Effector memory CD8-positive, alpha-beta T cell (primary cell): ENCODE measurements around the gene NDST1.
"Not testable (repeated sequence)": the region's sequence is repeated elsewhere in the genome, so short reads cannot be mapped to it uniquely, and the experiment has no call there.

ENCODE experiments used
- ATAC-seq: fragments of 150-1000 bp; cut with Tn5 transposase; replicated peaks from 2 replicates; pipeline ENCODE4 v1.10.0; 2021; ENCODE audit warnings: mild to moderate bottlenecking, moderate library complexity
- DNase-seq, 3 experiments: peaks; one replicate each; pipeline ENCODE4 v3.0.0; 2021
- H3K27ac Mint-ChIP-seq, 2 donors: one replicate each; pipeline ENCODE4 v1.8.0; 2022; ENCODE audit warnings: mild to moderate bottlenecking in 2 of 2, mixed read lengths in 2 of 2, moderate library complexity in 2 of 2
- H3K27me3 Mint-ChIP-seq, 2 donors: one replicate each; pipeline ENCODE4 v1.8.0; 2022; ENCODE audit warnings: mixed read lengths in 2 of 2
- H3K36me3 Mint-ChIP-seq: one replicate; pipeline ENCODE4 v1.8.0; 2022; ENCODE audit warnings: mild to moderate bottlenecking, moderate library complexity, mixed read lengths; ENCODE audit not compliant: insufficient read depth
- H3K4me1 Mint-ChIP-seq, 2 donors: one replicate each; pipeline ENCODE4 v1.8.0; 2022; ENCODE audit warnings: low read depth in 2 of 2, mixed read lengths in 2 of 2
- H3K4me3 Mint-ChIP-seq, 2 donors: one replicate each; pipeline ENCODE4 v1.8.0; 2022; ENCODE audit warnings: mild to moderate bottlenecking in 2 of 2, mixed read lengths in 2 of 2, moderate library complexity in 2 of 2
- H3K9me3 Mint-ChIP-seq, 2 donors: one replicate each; pipeline ENCODE4 v1.8.0; 2022; ENCODE audit warnings: mixed read lengths in 2 of 2

NDST1 gene

DNA sequence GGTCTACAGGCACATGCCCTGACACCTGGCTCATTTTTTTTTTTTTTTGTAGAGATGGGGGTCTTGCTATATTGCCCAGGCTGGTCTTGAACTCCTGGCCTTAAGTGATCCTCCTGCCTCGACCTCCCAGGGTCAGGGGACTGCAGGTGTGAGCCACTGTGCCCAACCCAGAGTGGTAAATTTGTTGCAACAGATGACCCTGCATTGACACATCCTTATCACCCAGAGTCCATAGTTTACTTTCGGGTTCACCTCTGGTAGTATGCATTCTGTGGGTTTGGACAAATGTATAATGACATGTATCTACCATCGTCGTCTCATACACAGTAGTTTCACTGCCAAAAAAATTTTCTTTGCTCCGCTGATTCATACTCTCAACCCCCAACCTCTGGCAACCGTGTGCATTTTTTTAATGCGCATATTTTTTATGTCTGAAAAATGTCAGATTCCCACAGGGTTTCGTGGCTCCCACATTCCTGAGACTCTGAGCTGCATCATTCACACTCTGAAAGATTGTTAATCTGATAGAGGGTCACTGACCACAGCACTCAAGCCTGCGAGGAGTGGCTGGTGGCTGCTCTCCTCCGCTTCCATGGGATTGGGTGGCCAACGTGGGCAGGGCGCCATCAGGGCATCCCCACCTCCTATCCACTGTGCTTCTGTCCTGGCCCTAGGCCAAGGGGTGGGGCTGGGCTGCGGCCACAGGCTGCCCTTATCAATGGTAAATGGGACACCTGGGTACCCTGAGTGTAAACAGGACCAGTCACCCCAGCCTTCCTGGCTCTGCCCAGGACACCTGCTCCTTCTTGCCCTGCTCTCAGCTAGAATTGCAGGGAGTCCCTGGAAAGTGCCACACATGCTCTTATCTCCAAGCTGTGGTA, 9.6 kb downstream of the NDST1 start:
- Mint-ChIP-seq H3K27me3 (no peaks in the 10 kb centered on the region), H3K27ac (no peak overlapping the region), H3K36me3 (no peaks in the 10 kb centered on the region), H3K9me3 (no peaks in the 10 kb centered on the region), H3K4me3 (no peak overlapping the region), H3K4me1 (no peaks in the 10 kb centered on the region)
- DNase-seq (no peak), ATAC-seq (no peak)

DNA sequence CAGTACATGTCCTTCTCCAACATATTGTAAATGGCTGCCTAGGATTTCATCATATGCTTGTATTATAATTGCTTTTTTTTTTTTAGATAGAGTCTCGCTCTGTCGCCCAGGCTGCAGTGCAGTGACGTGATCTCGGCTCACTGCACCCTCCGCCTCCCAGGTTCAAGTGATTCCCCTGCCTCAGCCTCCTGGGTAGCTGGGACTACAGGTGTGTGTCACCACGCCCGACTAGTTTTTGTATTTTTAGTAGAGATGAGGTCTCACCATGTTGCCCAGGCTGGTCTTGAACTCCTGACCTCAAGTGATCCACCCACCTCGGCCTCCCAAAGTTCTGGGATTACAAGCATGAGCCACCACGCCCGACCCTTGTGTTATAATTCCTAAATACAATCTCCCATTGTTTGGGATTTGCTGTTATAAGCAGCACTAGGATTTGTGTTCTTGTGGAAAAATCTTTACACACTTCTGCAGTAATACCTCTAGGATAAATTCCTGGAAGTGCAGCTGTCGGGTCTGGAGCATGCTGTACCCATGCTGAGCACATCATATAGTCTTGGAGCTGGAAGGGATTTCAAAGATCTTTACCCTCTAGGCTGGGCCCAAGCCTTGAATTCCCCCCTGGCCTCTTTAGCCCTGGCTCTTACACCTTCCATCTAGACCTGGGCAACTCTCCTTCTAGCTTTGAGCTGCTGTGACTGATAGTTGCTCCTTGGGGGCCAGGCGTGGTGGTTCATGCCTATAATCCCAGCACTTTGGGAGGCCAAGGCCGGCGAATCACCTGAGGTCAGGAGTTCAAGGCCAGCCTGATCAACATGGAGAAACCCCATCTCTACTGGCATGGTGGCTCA, 11.0 kb downstream of the NDST1 start:
- H3K9me3 Mint-ChIP-seq, H3K4me3 Mint-ChIP-seq, H3K27me3 Mint-ChIP-seq, H3K27ac Mint-ChIP-seq, DNase-seq, H3K36me3 Mint-ChIP-seq, ATAC-seq, H3K4me1 Mint-ChIP-seq: not testable (repeated sequence)

DNA sequence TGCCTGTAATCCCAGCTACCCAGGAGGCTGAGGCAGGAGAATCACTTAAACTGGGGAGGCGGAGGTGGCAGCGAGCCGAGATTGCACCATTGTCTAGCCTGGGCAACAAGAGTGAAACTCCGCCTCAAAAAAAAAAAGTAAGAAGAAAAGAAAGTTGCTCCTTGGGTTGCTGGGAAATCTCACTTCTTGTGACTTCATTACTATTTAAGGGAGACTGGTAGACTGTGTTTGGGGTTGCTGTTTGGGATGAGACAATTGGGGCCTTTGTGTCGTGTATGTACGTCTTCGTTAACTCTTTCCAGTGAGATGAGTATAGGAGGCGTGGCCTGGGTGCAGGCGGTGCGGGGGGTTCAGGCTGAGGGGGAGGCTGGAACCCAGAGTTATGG, 11.6 kb downstream of the NDST1 start:
- ATAC-seq, result no peak
- Mint-ChIP-seq H3K4me1 (no peaks in the 10 kb centered on the region), H3K9me3 (no peaks in the 10 kb centered on the region), H3K36me3 (peaks cover 3% of the 10 kb centered on the region), H3K27me3 (no peaks in the 10 kb centered on the region), H3K4me3 (no peak overlapping the region), H3K27ac (no peak overlapping the region)
- no peak for DNase-seq

DNA sequence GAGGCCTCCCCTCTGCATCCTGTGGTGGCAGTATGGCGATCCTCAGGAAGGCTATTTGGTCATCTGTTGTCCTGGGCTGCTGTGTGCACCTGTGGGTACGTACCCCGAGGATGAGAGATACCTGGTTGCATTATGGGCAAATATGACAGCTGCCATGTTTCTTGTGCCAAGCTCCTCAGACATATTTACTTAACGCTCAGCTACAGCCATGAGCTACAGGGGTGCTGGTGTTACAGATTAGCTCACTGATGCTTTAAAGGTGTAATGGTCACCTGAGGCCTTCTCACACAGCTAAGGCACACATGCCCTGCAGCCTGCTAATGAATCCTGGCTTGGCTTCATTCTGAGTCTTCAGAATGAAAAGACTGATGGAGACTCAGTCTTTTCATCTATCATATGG, 12.0 kb downstream of the NDST1 start:
- DNase-seq (no peak), ATAC-seq (no peak)
- no peaks in the 10 kb centered on the region for H3K27me3 Mint-ChIP-seq
- peaks cover 3% of the 10 kb centered on the region for H3K36me3 Mint-ChIP-seq
- no peak overlapping the region for H3K27ac Mint-ChIP-seq
- H3K4me3 Mint-ChIP-seq, result no peak overlapping the region
- H3K4me1 Mint-ChIP-seq, result no peaks in the 10 kb centered on the region
- H3K9me3 Mint-ChIP-seq, result no peaks in the 10 kb centered on the region

DNA sequence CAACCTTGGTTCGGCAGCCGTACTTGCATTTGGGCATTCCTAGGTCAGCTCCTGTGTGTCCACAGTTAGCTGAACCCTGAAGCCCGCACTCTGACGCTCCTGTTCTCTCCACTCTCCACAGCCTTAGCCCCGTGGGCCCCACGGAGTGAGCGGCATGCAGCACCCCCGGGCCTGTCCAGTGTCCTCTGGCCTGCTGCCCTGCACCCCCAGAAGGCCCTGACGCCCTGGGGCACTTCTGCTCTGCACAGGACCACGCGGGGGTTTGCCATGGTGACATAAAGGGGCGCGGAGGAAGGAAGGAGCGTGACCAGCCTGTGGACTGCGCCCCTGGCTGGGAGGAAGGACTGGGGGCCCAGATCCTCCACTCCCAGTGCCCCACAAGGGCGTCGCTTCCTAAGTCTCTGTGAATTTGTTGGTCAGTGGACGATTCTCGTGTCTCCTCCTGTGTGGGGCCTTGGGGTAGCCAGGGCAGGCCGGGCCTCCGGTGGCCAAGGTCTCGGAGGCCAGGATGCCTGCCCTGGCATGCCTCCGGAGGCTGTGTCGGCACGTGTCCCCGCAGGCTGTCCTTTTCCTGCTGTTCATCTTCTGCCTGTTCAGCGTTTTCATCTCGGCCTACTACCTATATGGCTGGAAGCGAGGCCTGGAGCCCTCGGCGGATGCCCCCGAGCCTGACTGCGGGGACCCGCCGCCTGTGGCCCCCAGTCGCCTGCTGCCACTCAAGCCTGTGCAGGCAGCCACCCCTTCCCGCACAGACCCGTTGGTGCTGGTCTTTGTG, 13.0 kb downstream of the NDST1 start:
- no peak for ATAC-seq
- Mint-ChIP-seq H3K4me3 (no peak overlapping the region), H3K27ac (no peak overlapping the region)

DNA sequence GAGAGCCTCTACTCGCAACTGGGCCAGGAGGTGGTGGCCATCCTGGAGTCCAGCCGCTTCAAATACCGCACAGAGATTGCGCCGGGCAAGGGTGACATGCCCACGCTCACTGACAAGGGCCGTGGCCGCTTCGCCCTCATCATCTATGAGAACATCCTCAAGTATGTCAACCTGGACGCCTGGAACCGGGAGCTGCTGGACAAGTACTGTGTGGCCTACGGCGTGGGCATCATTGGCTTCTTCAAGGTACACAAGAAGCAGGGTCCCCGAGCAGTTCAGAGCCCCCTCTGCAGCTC, 13.5 kb downstream of the NDST1 start:
- DNase-seq (no peak), ATAC-seq (no peak)
- peaks cover 0 to under 1% of the 10 kb centered on the region in 2 donors for H3K4me1 Mint-ChIP-seq
- H3K27me3 Mint-ChIP-seq, result no peaks in the 10 kb centered on the region
- no peak overlapping the region for H3K27ac Mint-ChIP-seq
- no peak overlapping the region for H3K4me3 Mint-ChIP-seq
- H3K9me3 Mint-ChIP-seq, result no peaks in the 10 kb centered on the region
- peaks cover 3% of the 10 kb centered on the region for H3K36me3 Mint-ChIP-seq

More for the DNA sequence above, 13.0 kb downstream of the NDST1 start:
- DNase-seq, result no peak
- Mint-ChIP-seq H3K36me3 (peaks cover 3% of the 10 kb centered on the region), H3K9me3 (no peaks in the 10 kb centered on the region), H3K27me3 (no peaks in the 10 kb centered on the region), H3K4me1 (no peaks in the 10 kb centered on the region)

DNA sequence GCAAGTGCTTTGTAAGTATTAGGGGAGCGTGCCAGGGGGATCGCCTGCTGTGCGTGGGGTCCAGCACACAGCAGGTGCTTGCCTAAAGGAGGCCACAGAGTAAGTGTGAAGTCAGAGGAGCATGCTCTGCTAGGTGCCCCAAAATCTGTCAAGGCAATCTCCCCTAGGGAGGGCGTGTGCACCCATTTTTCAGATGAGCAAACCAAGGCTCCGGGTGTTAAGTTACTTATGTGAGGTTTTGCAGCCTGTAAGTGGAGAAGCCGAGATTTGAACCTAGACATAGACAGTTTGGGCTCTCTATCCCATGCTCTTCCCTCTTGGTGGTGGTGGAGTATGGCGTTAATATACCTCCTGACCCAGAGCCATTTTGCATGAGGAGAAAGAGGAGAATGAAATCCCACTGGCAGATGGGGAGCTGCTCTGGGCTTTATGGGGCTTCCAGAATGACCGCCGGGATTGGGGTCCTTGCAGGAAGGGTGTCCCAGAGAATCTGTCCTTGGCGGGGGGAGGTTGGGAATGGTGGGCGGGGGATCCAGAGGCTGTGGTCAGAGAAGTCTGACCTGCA, 14.1 kb downstream of the NDST1 start:
- Mint-ChIP-seq H3K4me1 (peaks cover 4% of the 10 kb centered on the region in 2 donors), H3K9me3 (no peaks in the 10 kb centered on the region), H3K27me3 (no peaks in the 10 kb centered on the region), H3K4me3 (no peak overlapping the region), H3K27ac (no peak overlapping the region), H3K36me3 (peaks cover 3% of the 10 kb centered on the region)
- no peak for DNase-seq
- no peak for ATAC-seq

DNA sequence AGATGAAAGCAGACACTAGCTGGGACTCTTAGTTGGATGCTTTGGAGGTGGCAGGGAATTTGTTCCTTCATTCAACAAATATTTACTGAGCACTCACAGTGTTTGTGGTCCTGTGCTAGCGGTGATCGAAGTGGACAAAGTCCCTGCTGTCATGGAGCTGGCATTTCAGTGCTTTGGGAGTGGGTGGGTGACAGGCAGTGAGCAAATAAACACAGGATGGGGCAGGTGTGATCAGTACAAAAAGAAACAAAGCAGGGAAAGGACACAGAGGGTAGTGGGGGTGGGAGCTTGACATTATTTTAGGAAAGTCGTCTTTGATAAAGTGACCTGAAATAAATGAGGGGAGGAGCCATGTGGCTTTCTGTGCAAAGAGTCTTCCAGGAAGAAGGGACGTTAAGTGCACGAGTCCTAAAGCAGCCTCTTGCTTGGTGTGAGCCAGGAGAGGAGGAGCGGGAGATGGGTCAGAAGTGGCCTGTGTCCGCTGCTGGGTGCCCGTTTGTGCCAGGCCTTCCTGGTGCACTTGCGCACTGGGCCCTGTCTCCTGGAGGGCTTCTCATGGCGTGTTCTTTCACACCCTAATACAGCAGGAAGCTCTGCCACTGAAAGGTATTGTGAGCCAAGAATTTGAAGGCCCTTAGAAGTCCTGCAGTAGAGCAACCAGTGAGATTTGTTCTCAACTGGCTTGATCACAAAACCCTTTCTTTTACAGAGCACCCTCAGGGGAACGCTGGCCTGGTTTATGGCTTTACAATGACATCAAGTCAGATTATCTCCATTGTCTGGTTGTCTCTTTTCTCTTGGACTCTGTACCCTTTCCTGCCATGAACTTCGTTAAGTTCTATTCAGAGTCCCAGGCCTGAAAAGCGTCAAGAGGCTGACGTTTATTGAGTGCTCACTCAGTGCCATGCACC, 14.8 kb downstream of the NDST1 start:
- Mint-ChIP-seq H3K9me3 (no peaks in the 10 kb centered on the region), H3K36me3 (peaks cover 3% of the 10 kb centered on the region), H3K4me1 (peaks cover 9 to 10% of the 10 kb centered on the region in 2 donors), H3K27me3 (no peaks in the 10 kb centered on the region), H3K27ac (no peak overlapping the region), H3K4me3 (no peak overlapping the region)
- ATAC-seq (no peak), DNase-seq (no peak)

DNA sequence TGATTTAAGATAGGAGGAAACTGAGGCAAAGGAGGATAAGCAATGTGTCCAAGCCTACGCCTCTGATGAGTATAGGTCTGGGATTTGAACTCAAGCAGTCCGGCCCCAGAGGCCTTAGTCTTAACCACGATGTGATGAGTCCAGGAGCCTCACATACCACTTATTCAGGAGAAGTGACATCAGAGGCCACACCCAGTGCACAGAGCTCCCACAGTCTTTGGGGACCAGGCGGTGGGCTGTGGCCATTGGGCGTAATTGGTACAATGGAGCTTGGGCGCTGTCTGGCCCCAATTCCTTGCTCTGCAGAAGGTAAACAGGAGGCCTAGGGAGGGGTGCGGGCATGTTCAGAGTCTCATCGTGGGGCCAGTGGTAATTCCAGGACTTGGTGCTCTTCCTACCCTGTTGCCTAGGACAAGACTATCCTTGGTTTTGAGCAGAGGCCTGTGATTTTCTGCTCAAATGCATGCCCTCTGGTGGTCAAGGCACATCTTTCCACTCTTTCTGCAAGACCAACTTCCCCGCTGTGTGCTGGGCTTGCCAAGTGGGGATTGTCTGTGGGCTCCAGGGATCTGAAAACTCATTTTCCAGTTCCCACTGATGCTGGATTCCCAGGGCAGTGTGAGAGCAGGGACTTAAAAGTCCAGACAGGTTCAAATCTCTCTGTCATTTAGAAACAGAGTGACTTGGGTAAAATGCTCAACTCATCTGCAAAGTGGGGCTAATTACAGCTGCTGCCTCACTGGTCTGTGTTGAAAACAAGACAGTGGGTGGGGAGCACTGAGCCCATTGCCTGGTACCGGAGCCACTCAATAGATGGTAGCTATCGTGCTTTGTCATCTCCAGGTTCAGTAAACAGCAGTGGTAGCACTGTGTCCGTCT, 15.8 kb downstream of the NDST1 start:
- H3K9me3 Mint-ChIP-seq, result no peaks in the 10 kb centered on the region
- DNase-seq, result no peak
- peaks cover 9 to 10% of the 10 kb centered on the region in 2 donors for H3K4me1 Mint-ChIP-seq
- H3K36me3 Mint-ChIP-seq, result peaks cover 3% of the 10 kb centered on the region
- no peak overlapping the region for H3K4me3 Mint-ChIP-seq
- no peaks in the 10 kb centered on the region for H3K27me3 Mint-ChIP-seq
- peak; percentile 34 for ATAC-seq
- no peak overlapping the region for H3K27ac Mint-ChIP-seq

DNA sequence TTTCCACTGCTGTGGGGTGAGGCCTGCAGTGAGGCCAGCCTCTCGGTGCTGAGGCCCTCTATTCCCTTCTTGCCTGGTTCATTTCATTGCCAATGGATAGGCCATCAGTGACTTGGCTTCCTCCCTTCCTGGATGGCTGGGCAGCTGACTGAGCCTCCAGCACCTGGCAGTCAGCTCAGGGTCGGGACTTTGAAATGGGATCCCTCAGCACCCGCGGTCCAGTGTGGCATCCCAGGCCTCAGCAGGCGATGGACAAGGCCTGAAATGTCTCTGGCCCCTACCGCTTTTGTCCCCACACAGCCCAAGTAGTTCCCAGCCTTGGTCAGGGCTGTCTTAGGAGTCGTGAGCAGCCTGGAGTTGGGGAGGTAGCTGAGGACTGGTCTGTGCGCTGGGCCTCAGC, 17.2 kb downstream of the NDST1 start:
- Mint-ChIP-seq H3K4me1 (peaks cover 9 to 10% of the 10 kb centered on the region in 2 donors), H3K9me3 (no peaks in the 10 kb centered on the region), H3K27ac (no peak overlapping the region), H3K27me3 (no peaks in the 10 kb centered on the region), H3K36me3 (peaks cover 3% of the 10 kb centered on the region), H3K4me3 (no peak overlapping the region)
- ATAC-seq, result no peak
- no peak for DNase-seq

DNA sequence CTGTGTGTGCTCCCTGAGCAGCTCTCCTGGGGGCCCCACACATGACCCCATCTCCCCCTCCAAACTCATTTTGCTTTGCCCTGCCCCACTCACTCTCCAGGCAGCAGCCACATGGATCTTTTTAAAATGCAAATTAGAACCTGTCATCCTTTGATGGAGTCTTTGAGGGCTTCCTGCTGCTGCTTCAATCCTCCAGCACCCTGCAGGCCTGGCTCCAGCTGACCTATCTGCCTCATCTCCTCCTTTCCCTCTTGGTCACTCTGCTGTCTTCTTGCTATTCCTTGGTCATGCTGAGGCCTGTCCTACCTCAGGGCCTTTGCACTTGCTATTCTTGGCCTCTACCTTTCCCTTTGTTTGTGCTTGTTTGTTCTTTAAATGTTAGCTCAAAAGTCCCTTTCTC, 17.9 kb downstream of the NDST1 start:
- H3K27me3 Mint-ChIP-seq, result no peaks in the 10 kb centered on the region
- ATAC-seq (no peak), DNase-seq (no peak)
- H3K27ac Mint-ChIP-seq, result peak overlapping the region in 1 of 2 donors; percentile 9
- H3K36me3 Mint-ChIP-seq, result peaks cover 3% of the 10 kb centered on the region
- H3K4me1 Mint-ChIP-seq, result peaks cover 9 to 10% of the 10 kb centered on the region in 2 donors
- no peak overlapping the region for H3K4me3 Mint-ChIP-seq
- H3K9me3 Mint-ChIP-seq, result no peaks in the 10 kb centered on the region

DNA sequence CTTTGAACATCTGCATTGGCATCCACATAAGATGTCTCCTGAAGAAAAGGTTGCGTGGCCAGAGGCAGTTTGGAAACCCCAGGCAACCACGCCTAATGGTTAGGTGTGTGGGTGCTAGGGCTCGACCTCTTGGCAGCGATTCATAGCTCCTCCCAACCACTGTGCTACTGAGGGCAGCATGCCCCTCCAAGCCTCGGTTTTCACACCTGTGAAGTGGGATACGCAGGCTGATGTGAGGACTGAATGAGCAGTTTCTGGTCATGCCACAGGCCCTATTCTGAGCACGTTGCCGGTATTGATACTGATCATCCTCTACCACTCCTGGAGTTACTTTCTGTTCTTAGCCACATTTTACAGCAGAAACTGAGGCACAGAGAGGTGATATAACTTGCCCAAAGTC, 19.1 kb downstream of the NDST1 start:
- peaks cover 3% of the 10 kb centered on the region for H3K36me3 Mint-ChIP-seq
- peak in 1 of 3 experiments; percentile 5 for DNase-seq
- H3K4me3 Mint-ChIP-seq, result no peak overlapping the region
- H3K9me3 Mint-ChIP-seq, result no peaks in the 10 kb centered on the region
- H3K27ac Mint-ChIP-seq, result no peak overlapping the region
- peaks cover 9 to 10% of the 10 kb centered on the region in 2 donors for H3K4me1 Mint-ChIP-seq
- ATAC-seq, result peak; percentile 83
- no peaks in the 10 kb centered on the region for H3K27me3 Mint-ChIP-seq
